WI38 (cell line): ENCODE results near the gene LMF1.

ENCODE experiments used
- H3K4me3 ChIP-seq: 2 replicates; pipeline ENCODE4 v1.5.1; 2011; ENCODE audit warnings: low read depth, mild to moderate bottlenecking, control low read depth, low read length
- TF ChIP-seq, protein P1 (sequence below): IDR thresholded peaks from 2 replicates; pipeline ENCODE4 v1.5.1; 2012; ENCODE audit warnings: low read depth, mild to moderate bottlenecking, control low read depth, low read length

Gene LMF1

DNA sequence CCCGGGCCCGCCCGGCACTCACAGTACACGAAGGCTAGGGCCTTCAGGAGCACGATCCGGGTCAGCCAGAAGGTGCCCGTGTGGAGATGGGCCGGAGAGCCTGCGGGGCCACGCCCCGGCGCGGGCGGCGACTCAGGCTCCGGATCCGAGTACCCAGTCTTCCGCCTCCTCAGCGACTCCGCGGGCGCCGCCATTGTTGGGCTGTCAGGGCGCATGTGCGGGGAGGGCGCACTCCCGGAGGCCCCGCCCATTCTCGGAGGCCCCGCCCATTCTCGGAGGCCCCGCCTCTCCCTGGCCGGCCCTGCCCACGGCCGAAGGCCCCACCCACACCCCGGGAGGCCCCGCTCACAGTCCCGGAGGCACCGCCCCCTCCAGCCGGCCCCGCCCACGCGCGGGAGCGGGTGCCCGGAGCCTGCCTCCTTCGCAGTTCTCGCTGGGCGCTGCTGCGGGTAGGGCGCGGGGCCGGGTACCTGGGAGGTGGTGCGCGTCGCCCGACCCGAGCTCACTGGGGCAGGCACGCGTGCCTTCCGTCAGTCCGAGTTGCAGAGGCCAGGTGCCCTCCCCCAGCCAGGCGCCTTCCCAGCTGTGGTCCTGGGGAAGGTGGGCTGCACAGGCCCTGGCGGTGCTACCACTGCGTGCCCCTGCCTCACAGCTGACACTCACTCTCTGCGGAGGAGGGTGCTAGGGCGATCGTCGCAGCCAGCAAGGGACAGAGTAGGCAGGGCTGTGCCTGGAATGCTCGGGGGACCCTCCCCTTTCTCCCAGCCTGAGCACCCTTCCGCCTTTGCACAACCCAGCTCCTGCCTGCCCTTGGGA lies at the start of gene LMF1:
TSS of gene LMF1 (minus strand) at position 219 of the 816 bp plus-strand sequence. CDS start at position 215, 4 bp downstream.
- H3K4me3 ChIP-seq = peak within 1 kb of the TSS; percentile 83
- TF ChIP-seq, protein P1, sequence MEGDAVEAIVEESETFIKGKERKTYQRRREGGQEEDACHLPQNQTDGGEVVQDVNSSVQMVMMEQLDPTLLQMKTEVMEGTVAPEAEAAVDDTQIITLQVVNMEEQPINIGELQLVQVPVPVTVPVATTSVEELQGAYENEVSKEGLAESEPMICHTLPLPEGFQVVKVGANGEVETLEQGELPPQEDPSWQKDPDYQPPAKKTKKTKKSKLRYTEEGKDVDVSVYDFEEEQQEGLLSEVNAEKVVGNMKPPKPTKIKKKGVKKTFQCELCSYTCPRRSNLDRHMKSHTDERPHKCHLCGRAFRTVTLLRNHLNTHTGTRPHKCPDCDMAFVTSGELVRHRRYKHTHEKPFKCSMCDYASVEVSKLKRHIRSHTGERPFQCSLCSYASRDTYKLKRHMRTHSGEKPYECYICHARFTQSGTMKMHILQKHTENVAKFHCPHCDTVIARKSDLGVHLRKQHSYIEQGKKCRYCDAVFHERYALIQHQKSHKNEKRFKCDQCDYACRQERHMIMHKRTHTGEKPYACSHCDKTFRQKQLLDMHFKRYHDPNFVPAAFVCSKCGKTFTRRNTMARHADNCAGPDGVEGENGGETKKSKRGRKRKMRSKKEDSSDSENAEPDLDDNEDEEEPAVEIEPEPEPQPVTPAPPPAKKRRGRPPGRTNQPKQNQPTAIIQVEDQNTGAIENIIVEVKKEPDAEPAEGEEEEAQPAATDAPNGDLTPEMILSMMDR = no peak

DNA sequence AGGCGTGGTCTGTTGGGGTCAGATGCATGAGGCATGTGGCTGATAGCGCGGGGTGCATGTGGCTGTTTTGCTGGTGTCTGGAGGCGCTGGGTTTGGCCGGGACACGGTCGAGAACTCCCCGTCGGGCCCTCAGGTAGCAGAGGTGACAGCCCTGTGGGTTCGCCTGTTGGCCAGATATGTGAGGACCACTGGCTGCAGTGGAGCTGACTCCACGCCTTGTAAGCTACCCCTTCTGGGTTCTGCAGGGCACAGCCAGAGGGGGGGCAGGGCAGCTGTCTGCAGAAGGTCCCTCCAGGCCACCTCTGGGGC lies 49.3 kb upstream of the LMF1 start:
- TF ChIP-seq, protein P1 = no peak

DNA sequence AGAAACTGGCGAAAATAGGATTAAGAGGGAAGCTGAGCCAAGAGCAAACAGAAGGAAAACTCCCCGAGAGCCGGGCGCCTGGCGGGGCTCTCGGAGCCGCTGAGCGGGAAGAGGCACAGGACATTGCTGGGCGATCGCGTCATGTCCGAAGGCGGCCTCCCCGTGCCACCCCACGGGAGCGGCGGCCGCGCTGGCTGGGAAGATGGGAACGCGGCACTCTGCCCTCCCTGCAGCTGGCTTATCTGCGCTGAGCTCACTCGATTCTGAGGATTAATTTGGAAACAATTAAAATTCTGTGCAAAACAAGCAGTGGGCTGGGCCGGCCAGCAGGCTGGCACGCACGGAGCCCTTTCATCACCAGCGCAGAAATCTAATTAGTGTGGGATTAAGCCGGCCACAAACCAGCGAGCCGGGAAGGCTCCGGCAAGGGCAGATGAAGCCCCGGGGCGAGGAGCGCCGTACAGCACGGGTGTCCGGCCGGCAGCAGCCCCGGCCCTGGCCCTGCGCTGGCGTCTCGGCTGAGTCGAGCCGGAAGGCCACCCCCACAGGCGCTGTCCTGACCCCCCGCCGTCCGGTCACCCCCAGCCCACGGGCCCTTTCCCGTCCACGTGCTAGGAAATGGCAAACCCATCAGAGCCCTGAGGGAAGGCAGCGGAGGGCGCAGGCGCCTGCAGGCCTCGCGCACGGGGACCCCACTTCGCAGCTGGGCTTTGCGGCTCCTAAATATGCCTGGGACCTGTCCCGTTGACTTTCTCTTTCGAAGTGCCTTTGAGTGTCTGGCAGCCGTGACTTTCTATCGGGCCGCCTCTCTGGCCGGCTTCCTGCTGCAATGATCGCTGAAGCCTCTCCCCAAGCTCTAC lies 48.7 kb upstream of the LMF1 start:
- H3K4me3 ChIP-seq = no peak overlapping the region
- TF ChIP-seq, protein P1 = no peak

More for the DNA sequence above, 49.3 kb upstream of the LMF1 start:
- no peak overlapping the region for H3K4me3 ChIP-seq

DNA sequence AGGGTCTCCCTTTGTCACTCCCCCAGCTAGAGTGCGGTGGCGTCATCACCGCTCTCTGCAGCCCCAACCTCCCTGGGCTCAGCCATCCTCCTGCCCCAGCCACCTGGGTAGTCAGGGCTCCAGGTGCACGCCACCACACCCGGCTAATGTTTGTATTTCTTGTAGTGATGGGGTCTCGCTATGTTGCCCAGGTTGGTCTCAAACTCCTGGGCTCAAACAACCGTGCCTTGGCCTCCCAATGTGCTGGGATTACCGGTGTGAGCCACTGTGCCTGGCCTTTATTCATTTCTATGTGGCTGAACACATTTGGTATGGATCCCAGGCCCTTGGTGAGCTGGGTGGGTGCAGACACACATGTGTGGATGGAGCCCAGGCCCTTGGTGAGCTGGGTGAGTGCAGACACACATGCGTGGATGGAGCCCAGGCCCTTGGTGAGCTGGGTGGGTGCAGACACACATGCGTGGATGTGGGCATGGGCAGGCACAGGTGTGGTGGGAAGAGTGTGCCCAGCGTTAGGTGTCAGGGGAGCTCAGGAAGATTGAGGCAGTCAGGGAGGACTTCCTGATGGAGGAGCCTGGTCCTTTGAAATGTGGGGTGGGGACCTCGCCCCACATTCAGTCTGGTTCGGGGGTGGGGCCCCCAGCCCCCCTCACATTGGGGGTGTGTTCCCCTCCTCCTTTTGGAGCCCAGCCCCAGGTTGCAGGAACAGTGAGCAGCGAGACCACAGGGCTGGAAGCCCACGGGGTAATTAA lies 47.8 kb upstream of the LMF1 start:
- no peak overlapping the region for H3K4me3 ChIP-seq
- TF ChIP-seq, protein P1 = no peak

DNA sequence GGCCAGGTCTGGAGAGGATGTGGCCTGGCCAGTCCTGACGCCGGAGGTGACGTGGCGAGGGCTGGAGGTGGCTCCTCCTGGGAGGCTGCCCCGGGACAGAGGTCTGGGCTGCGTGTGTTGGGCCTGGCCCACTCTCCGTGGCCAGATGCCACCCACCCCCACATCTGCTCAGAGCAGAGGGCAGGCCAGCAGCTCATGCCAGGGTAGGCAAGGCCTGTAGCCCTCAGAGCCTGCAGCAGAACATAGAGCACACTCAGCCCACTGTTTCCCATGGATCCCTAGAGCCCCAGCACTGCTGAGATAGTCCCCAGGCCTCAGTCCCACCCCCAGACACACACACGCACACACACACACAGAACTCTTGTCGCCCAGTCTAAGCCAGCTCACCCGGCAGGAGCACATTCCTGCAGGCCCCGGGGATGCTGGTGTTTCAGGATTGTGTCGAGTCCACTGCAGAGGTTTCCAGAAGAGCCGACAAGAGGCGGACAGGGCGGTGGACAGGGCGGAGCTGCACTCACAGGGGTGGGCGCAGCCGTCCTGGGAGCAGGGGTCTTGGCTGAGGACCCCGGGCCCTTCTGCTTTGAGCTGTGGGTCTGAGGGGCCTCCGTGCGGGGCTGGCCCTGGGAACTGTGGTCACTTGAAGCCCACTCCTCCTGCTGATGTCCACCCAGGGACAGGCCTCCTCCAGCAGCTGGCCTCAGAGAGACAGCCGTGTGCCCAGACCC lies 44.1 kb upstream of the LMF1 start:
- TF ChIP-seq, protein P1 = no peak
- H3K4me3 ChIP-seq = no peak overlapping the region

DNA sequence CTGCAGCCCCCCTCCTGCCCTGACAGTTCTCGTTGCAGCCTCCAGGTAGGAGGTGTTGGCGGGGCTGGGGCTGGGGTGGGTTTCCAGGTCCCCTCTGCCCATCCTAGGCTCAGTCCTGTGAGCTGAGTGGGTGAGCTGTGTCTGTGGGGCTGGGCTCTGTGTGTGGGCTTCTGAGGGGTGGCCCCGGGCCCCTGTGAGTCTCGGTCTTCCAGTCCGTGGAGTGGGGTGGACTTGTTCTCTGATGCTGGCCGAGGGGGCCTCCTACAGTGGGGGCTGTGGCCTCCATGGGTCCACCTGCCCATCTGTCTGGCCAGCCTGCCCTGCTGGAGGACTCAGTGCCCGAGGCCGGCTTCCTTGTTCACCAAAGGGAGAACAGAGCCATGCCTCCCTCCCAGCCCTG lies 43.4 kb upstream of the LMF1 start:
- TF ChIP-seq, protein P1 = no peak

More for the DNA sequence above, 43.4 kb upstream of the LMF1 start:
- no peak overlapping the region for H3K4me3 ChIP-seq
